Neural progenitor cell (in vitro differentiated cells): ENCODE results near the gene UNC5B. TPM values are rescaled to one million over a fixed set of nuclear protein-coding genes. Genes with fewer than 3 reads are reported as not detected.

ENCODE experiments used
- DNase-seq: peaks from one replicate; pipeline ENCODE4 v3.0.0-alpha.2; 2016; ENCODE audit warnings: low spot score
- H2AFZ ChIP-seq: fragments of 200-600 bp; sonication (generic); replicated peaks from 2 replicates; pipeline ENCODE4 v1.6.1; 2016; ENCODE audit warnings: antibody characterized with exemption
- H3F3A ChIP-seq: fragments of 200-600 bp; sonication (generic); 2 replicates; pipeline ENCODE4 v1.6.1; 2016; ENCODE audit warnings: antibody characterized with exemption, low read depth
- H3K27ac ChIP-seq: fragments of 200-600 bp; sonication (generic); 2 replicates; pipeline ENCODE4 v1.5.1; 2016; ENCODE audit warnings: mild to moderate bottlenecking
- H3K27me3 ChIP-seq: fragments of 200-600 bp; sonication (generic); 2 replicates; pipeline ENCODE4 v1.6.1; 2016; ENCODE audit warnings: mild to moderate bottlenecking, moderate library complexity
- H3K36me3 ChIP-seq: fragments of 200-600 bp; sonication (generic); 2 replicates; pipeline ENCODE4 v1.5.1; 2016
- H3K4me1 ChIP-seq: fragments of 200-600 bp; sonication (generic); 2 replicates; pipeline ENCODE4 v1.6.1; 2016; ENCODE audit warnings: mixed run types
- H3K4me2 ChIP-seq: fragments of 200-600 bp; sonication (generic); 2 replicates; pipeline ENCODE4 v1.6.1; 2016
- H3K4me3 ChIP-seq: fragments of 200-600 bp; sonication (generic); 2 replicates; pipeline ENCODE4 v1.5.1; 2016
- H3K79me2 ChIP-seq: fragments of 200-600 bp; sonication (generic); 2 replicates; pipeline ENCODE4 v1.6.1; 2016; ENCODE audit warnings: low read depth
- H3K9ac ChIP-seq: fragments of 200-600 bp; sonication (generic); 2 replicates; pipeline ENCODE4 v1.6.1; 2016
- H3K9me3 ChIP-seq: fragments of 200-600 bp; sonication (generic); 2 replicates; pipeline ENCODE4 v1.5.1; 2016; ENCODE audit warnings: low read depth
- H4K20me1 ChIP-seq: fragments of 200-600 bp; sonication (generic); 2 replicates; pipeline ENCODE4 v1.6.1; 2016; ENCODE audit warnings: low read depth
- H3K27ac Mint-ChIP-seq: 3 replicates; pipeline ENCODE4 v1.8.0; 2021; ENCODE audit warnings: mixed read lengths
- H3K27me3 Mint-ChIP-seq: 2 replicates; pipeline ENCODE4 v1.8.0; 2022; ENCODE audit warnings: low read depth, mild to moderate bottlenecking, inconsistent platforms, moderate library complexity, mixed read lengths; ENCODE audit not compliant: insufficient read depth
- H3K36me3 Mint-ChIP-seq: 3 replicates; pipeline ENCODE4 v1.8.0; 2021; ENCODE audit warnings: mixed read lengths
- H3K4me1 Mint-ChIP-seq: 3 replicates; pipeline ENCODE4 v1.8.0; 2021; ENCODE audit warnings: mixed read lengths
- H3K4me3 Mint-ChIP-seq: 3 replicates; pipeline ENCODE4 v1.8.0; 2021; ENCODE audit warnings: mild to moderate bottlenecking, moderate library complexity, mixed read lengths
- H3K9me3 Mint-ChIP-seq: 3 replicates; pipeline ENCODE4 v1.8.0; 2020; ENCODE audit warnings: mixed read lengths
- EZH2 ChIP-seq: fragments of 200-600 bp; sonication (generic); IDR thresholded peaks from 2 replicates; pipeline ENCODE4 v1.6.1; 2017; ENCODE audit warnings: antibody characterized with exemption, mild to moderate bottlenecking, moderate library complexity
- EZH2phosphoT487 ChIP-seq: fragments of 200-600 bp; sonication (generic); IDR thresholded peaks from 2 replicates; pipeline ENCODE4 v1.6.1; 2017; ENCODE audit warnings: antibody characterized with exemption
- total RNA-seq: library from RNA; depleted of rRNA; stranded (reverse); fragments of >200 nt; gene quantifications from 2 replicates; pipeline ENCODE4 v1.2.3, GENCODE V29; 2015; ENCODE audit warnings: low replicate concordance
- TF ChIP-seq, protein P1 (sequence below): fragments of 200-600 bp; sonication (generic); IDR thresholded peaks from 2 replicates; pipeline ENCODE4 v1.5.1; 2017; ENCODE audit warnings: antibody characterized with exemption, mild to moderate bottlenecking

Gene UNC5B
- total RNA-seq, 1 donor from 2014 or later: 3.3 TPM

DNA sequence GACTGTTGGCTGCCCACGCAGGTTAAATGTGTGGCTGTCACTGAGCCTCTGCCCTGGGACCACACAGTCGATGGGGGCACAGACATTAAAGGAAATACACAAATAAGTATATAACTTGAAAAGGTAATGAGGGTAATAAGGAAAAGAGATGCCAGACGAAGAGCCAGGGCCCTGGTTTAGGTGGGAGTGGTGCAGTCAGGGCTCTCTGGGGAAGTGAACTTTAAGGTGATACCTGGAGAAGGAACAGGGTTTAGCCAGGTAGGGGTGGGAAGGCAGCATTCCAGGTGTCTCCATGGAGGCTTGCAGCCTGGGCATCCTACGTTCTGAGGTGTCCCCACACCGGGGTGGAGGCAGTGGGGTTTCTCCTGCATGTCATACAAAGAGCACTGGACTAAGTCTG, 50.4 kb downstream of the UNC5B start:
- Histone ChIP-seq H3F3A (peaks cover 13% of the 10 kb centered on the region), H3K36me3 (no peaks in the 10 kb centered on the region), H3K27me3 (no peaks in the 10 kb centered on the region), H3K4me2 (peak overlapping the region; percentile 36), H3K4me1 (peaks cover 42% of the 10 kb centered on the region), H3K4me3 (no peak overlapping the region), H3K9me3 (no peaks in the 10 kb centered on the region), H3K9ac (no peak overlapping the region), H3K27ac (no peak overlapping the region), H4K20me1 (peaks cover 8% of the 10 kb centered on the region), H2AFZ (no peak overlapping the region), H3K79me2 (no peaks in the 10 kb centered on the region)
- no peak for DNase-seq
- no peak for TF ChIP-seq EZH2
- Mint-ChIP-seq H3K36me3 (no peaks in the 10 kb centered on the region), H3K27ac (no peak overlapping the region), H3K4me1 (peaks cover 49% of the 10 kb centered on the region), H3K4me3 (no peak overlapping the region), H3K27me3 (peaks cover 9% of the 10 kb centered on the region), H3K9me3 (no peaks in the 10 kb centered on the region)

DNA sequence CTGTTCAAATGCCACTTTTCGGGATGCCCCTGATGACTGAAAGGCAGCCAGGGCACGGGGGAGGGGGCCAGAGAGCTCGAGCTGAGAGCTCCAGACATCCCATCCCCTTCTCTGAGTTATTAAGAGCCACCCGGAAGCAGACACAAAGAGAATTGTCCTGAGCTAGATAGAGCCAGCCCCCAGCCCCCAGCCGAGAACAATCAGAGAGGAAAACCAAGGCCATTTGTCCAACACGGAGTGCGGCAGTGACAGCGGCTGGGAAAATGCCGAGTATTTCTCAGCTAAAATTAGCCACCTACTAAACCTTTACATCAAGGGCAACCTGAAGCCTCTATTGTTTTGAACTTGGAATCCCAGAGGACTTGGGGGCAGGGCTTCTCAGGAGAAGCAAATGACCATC, 51.0 kb downstream of the UNC5B start:
- peak overlapping the region; percentile 18 for H3K27ac Mint-ChIP-seq
- Histone ChIP-seq H3K36me3 (no peaks in the 10 kb centered on the region), H4K20me1 (peaks cover 8% of the 10 kb centered on the region), H2AFZ (no peak overlapping the region), H3K4me1 (peaks cover 42% of the 10 kb centered on the region), H3K27ac (no peak overlapping the region), H3K4me3 (no peak overlapping the region), H3K27me3 (no peaks in the 10 kb centered on the region), H3F3A (peaks cover 13% of the 10 kb centered on the region), H3K79me2 (no peaks in the 10 kb centered on the region), H3K9me3 (no peaks in the 10 kb centered on the region), H3K9ac (no peak overlapping the region), H3K4me2 (peak overlapping the region; percentile 36)
- no peak overlapping the region for H3K4me3 Mint-ChIP-seq
- peak; percentile 46 for DNase-seq
- no peaks in the 10 kb centered on the region for H3K9me3 Mint-ChIP-seq
- H3K27me3 Mint-ChIP-seq: peaks cover 9% of the 10 kb centered on the region
- peaks cover 51% of the 10 kb centered on the region for H3K4me1 Mint-ChIP-seq
- TF ChIP-seq EZH2: no peak
- no peak for TF ChIP-seq EZH2phosphoT487
- TF ChIP-seq, protein P1, sequence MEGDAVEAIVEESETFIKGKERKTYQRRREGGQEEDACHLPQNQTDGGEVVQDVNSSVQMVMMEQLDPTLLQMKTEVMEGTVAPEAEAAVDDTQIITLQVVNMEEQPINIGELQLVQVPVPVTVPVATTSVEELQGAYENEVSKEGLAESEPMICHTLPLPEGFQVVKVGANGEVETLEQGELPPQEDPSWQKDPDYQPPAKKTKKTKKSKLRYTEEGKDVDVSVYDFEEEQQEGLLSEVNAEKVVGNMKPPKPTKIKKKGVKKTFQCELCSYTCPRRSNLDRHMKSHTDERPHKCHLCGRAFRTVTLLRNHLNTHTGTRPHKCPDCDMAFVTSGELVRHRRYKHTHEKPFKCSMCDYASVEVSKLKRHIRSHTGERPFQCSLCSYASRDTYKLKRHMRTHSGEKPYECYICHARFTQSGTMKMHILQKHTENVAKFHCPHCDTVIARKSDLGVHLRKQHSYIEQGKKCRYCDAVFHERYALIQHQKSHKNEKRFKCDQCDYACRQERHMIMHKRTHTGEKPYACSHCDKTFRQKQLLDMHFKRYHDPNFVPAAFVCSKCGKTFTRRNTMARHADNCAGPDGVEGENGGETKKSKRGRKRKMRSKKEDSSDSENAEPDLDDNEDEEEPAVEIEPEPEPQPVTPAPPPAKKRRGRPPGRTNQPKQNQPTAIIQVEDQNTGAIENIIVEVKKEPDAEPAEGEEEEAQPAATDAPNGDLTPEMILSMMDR: no peak
- H3K36me3 Mint-ChIP-seq: no peaks in the 10 kb centered on the region

- H3K4me1 Mint-ChIP-seq: peaks cover 53% of the 10 kb centered on the region
Observed at GRCh38 chr10:71264345-71265200, 52.2 kb downstream of the UNC5B start.

More at GRCh38 chr10:71264345-71265200, 52.2 kb downstream of the UNC5B start:
- Histone ChIP-seq H3K79me2 (no peaks in the 10 kb centered on the region), H3K9ac (no peak overlapping the region), H3K27ac (no peak overlapping the region), H3K27me3 (no peaks in the 10 kb centered on the region), H3K4me3 (no peak overlapping the region), H3K4me2 (no peak overlapping the region), H2AFZ (no peak overlapping the region), H3K36me3 (no peaks in the 10 kb centered on the region), H3F3A (peaks cover 19% of the 10 kb centered on the region), H4K20me1 (peaks cover 8% of the 10 kb centered on the region), H3K4me1 (peaks cover 45% of the 10 kb centered on the region), H3K9me3 (no peaks in the 10 kb centered on the region)
- Mint-ChIP-seq H3K27me3 (peaks cover 11% of the 10 kb centered on the region), H3K4me3 (no peak overlapping the region), H3K27ac (no peak overlapping the region), H3K36me3 (no peaks in the 10 kb centered on the region), H3K9me3 (no peaks in the 10 kb centered on the region)
- DNase-seq: no peak
- TF ChIP-seq, protein P1: no peak
- TF ChIP-seq EZH2phosphoT487: no peak
